GM12878 (cell line): ENCODE results near the gene SLC12A5.

Source experiments
- CTCF ChIP-seq, 3 experiments: IDR thresholded peaks in 2 of 3; conservative IDR thresholded peaks in 1 of 3; 2 replicates each; pipeline ENCODE4 v1.5.1; 2011; ENCODE audit warnings: low read depth in 3 of 3, low read length in 3 of 3, mild to moderate bottlenecking in 3 of 3, control low read depth in 2 of 3, moderate library complexity in 2 of 3, inconsistent platforms in 1 of 3, mixed read lengths in 1 of 3; ENCODE audit not compliant: control insufficient read depth in 2 of 3, insufficient read depth in 1 of 3; ENCODE audit errors: extremely low read depth in 1 of 3
- DPF2 ChIP-seq: fragments of 450-650 bp; IDR thresholded peaks from 2 replicates; pipeline ENCODE4 v1.6.1; 2017; ENCODE audit warnings: mild to moderate bottlenecking
- EZH2 ChIP-seq: IDR thresholded peaks from 2 replicates; pipeline ENCODE4 v1.6.1; 2012; ENCODE audit warnings: low read depth, mild to moderate bottlenecking, control low read depth, inconsistent platforms, low read length, borderline replicate concordance; ENCODE audit not compliant: control insufficient read depth
- NRF1 ChIP-seq: conservative IDR thresholded peaks from 2 replicates; pipeline ENCODE4 v1.6.1; 2011; ENCODE audit warnings: mild to moderate bottlenecking, low read depth, low read length, improper control_type of control experiment
- SRF ChIP-seq, 2 experiments: IDR thresholded peaks; 2 replicates each; pipeline ENCODE4 v1.6.1; 2011; ENCODE audit warnings: low read depth in 2 of 2, low read length in 2 of 2, mild to moderate bottlenecking in 1 of 2, moderate library complexity in 1 of 2
- ZBTB40 ChIP-seq: fragments of 450-650 bp; IDR thresholded peaks from 2 replicates; pipeline ENCODE4 v1.6.1; 2016; ENCODE audit warnings: mild to moderate bottlenecking, moderate library complexity, borderline replicate concordance

- no peak for TF ChIP-seq CTCF (IDR thresholded peaks at IDR 0.05 in 2 of 3, conservative IDR thresholded peaks at IDR 0.05 in 1 of 3; ENCODE audit: control insufficient read depth in 2 of 3, extremely low read depth in 1 of 3, insufficient read depth in 1 of 3, low read depth in 3 of 3, low read length in 3 of 3)
- TF ChIP-seq EZH2: no peak
- TF ChIP-seq SRF (IDR thresholded peaks at IDR 0.05; ENCODE audit: low read depth in 2 of 2, low read length in 2 of 2): no peak
- no peak for TF ChIP-seq ZBTB40
- TF ChIP-seq DPF2: no peak
- no peak for TF ChIP-seq NRF1
Observed at GRCh38 chr20:46028772-46029371, at the start of gene SLC12A5.
